Hepatocyte (in vitro differentiated cells): Measurements from ENCODE around the gene E2F3.

Experiments used
- EZH2phosphoT487 ChIP-seq: fragments of 200-600 bp; sonication (generic); IDR thresholded peaks from one replicate; pipeline ENCODE4 v1.6.1; 2018; ENCODE audit warnings: antibody characterized with exemption, mild to moderate bottlenecking, low read depth, moderate library complexity; ENCODE audit not compliant: unreplicated experiment, severe bottlenecking
- TF ChIP-seq, protein P1 (sequence below): fragments of 200-600 bp; sonication (generic); IDR thresholded peaks from 2 replicates; pipeline ENCODE4 v1.5.1; 2016; ENCODE audit warnings: antibody characterized with exemption, mild to moderate bottlenecking; ENCODE audit not compliant: poor library complexity

DNA sequence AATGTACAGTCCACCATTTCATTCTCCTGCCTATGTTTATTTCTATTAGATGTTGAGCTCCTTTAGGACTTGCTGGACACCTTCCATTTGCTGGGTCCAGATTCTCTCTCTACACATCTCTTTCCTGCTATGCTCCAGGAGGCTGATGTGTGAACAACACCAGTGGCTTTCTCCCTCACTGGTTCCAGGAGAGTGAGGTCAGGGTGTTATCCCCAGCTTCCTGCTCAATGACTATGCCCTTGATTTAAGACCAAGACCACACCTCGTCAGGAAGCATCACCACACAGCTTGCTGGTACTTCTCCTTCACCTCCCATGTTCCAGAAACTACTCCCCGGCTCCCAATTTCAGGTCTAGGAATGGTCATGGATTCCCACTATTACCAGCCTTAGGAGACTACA, 31.3 kb upstream of the E2F3 start:
- TF ChIP-seq, protein P1, sequence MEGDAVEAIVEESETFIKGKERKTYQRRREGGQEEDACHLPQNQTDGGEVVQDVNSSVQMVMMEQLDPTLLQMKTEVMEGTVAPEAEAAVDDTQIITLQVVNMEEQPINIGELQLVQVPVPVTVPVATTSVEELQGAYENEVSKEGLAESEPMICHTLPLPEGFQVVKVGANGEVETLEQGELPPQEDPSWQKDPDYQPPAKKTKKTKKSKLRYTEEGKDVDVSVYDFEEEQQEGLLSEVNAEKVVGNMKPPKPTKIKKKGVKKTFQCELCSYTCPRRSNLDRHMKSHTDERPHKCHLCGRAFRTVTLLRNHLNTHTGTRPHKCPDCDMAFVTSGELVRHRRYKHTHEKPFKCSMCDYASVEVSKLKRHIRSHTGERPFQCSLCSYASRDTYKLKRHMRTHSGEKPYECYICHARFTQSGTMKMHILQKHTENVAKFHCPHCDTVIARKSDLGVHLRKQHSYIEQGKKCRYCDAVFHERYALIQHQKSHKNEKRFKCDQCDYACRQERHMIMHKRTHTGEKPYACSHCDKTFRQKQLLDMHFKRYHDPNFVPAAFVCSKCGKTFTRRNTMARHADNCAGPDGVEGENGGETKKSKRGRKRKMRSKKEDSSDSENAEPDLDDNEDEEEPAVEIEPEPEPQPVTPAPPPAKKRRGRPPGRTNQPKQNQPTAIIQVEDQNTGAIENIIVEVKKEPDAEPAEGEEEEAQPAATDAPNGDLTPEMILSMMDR, result no peak
- TF ChIP-seq EZH2phosphoT487, result no peak
